ENCODE data around the gene FIBP. TPM values are rescaled to one million over a fixed set of nuclear protein-coding genes. Genes with fewer than 3 reads are reported as not detected.

The FIBP gene
- polyA plus RNA-seq, 1 donor from 2014 or later = 248 TPM

DNA sequence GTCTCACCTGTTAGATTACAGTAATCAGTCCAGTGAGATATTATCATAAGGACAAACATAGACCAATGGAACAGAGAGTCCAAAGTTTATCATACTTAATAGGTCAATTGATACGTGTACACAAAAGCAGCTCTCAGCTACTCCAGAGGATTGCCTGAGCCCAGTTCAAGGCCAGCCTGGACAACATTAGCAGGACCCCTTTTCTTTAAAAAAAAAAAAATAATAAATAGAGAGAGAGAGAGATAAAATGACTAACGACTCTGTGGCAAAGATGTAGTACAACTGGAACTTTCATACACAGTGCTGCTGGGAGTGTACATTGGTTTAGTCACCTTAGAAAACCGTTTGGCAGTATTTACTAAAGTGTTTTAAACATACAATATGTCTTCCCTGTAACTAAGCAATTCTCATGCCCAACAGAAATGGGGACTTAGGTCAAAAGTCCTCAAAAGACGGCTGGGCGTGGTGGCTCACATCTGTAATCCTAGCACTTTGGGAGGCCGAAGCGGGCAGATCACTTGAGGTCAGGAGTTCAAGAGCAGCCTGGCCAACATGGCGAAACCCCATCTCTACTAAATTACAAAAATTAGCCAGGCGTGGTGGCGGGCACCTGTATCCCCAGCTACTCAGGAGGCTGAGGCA lies 43.9 kb downstream of the FIBP start:
- no peaks in the 10 kb centered on the region for H3F3A ChIP-seq (ENCODE audit: insufficient read depth, low read length, poor library complexity, severe bottlenecking)
- no peaks in the 10 kb centered on the region for H3K27me3 ChIP-seq (ENCODE audit: insufficient read depth, low read depth, low read length)

DNA sequence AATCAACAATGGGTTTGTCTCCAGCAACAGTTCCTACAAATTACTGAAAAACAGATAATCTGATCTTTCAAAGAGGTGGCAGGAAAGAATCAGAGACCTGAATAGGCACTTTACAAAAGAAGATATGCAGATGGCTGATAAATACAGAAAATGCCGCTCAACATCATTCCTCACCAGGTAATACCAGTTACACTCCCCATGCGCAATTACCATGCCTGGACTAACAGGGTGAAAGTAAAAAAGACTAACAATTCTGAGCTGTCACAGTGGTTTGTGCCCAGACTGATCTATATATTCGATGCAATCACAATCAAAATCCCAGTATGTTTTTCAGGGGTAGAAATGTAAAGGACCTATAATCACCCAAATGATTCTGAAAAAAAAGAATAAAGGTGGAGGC lies 44.5 kb downstream of the FIBP start:
- Histone ChIP-seq H3K9me3 (ENCODE audit: low read length) (no peaks in the 10 kb centered on the region), H3K79me2 (replicated peaks; ENCODE audit: insufficient read depth, low read length) (no peaks in the 10 kb centered on the region), H3K4me3 (ENCODE audit: low read length) (no peak overlapping the region), H3K4me2 (ENCODE audit: low read length) (no peak overlapping the region), H4K20me1 (ENCODE audit: insufficient read depth) (no peaks in the 10 kb centered on the region), H3K36me3 (ENCODE audit: insufficient read depth, low read length) (no peaks in the 10 kb centered on the region), H2AFZ (ENCODE audit: low read depth, low read length) (no peak overlapping the region), H3K9me2 (ENCODE audit: insufficient read depth, low read length) (no peaks in the 10 kb centered on the region), H3K27me3 (ENCODE audit: insufficient read depth, low read depth, low read length) (no peaks in the 10 kb centered on the region), H3K27ac (ENCODE audit: low read length) (no peak overlapping the region), H3K9ac (ENCODE audit: low read length) (no peak overlapping the region), H3F3A (ENCODE audit: insufficient read depth, low read length, poor library complexity, severe bottlenecking) (no peaks in the 10 kb centered on the region)
- TF ChIP-seq, protein P1, sequence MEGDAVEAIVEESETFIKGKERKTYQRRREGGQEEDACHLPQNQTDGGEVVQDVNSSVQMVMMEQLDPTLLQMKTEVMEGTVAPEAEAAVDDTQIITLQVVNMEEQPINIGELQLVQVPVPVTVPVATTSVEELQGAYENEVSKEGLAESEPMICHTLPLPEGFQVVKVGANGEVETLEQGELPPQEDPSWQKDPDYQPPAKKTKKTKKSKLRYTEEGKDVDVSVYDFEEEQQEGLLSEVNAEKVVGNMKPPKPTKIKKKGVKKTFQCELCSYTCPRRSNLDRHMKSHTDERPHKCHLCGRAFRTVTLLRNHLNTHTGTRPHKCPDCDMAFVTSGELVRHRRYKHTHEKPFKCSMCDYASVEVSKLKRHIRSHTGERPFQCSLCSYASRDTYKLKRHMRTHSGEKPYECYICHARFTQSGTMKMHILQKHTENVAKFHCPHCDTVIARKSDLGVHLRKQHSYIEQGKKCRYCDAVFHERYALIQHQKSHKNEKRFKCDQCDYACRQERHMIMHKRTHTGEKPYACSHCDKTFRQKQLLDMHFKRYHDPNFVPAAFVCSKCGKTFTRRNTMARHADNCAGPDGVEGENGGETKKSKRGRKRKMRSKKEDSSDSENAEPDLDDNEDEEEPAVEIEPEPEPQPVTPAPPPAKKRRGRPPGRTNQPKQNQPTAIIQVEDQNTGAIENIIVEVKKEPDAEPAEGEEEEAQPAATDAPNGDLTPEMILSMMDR (IDR thresholded peaks at IDR 0.05; ENCODE audit: poor library complexity, severe bottlenecking) = no peak
- TF ChIP-seq EP300 (conservative IDR thresholded peaks at IDR 0.05; ENCODE audit: poor library complexity, severe bottlenecking) = no peak
- TF ChIP-seq SMC3 (conservative IDR thresholded peaks at IDR 0.05; ENCODE audit: poor library complexity) = no peak
- no peak for TF ChIP-seq EZH2 (IDR thresholded peaks at IDR 0.05; ENCODE audit: borderline replicate concordance, insufficient read depth, low read length, poor library complexity, severe bottlenecking)
- no peak for TF ChIP-seq TAF1 (IDR thresholded peaks at IDR 0.05; ENCODE audit: low read depth)
- no peak for TF ChIP-seq RAD21 (conservative IDR thresholded peaks at IDR 0.05)
- TF ChIP-seq MXI1 (conservative IDR thresholded peaks at IDR 0.05; ENCODE audit: poor library complexity, severe bottlenecking) = no peak
- TF ChIP-seq, protein P2, sequence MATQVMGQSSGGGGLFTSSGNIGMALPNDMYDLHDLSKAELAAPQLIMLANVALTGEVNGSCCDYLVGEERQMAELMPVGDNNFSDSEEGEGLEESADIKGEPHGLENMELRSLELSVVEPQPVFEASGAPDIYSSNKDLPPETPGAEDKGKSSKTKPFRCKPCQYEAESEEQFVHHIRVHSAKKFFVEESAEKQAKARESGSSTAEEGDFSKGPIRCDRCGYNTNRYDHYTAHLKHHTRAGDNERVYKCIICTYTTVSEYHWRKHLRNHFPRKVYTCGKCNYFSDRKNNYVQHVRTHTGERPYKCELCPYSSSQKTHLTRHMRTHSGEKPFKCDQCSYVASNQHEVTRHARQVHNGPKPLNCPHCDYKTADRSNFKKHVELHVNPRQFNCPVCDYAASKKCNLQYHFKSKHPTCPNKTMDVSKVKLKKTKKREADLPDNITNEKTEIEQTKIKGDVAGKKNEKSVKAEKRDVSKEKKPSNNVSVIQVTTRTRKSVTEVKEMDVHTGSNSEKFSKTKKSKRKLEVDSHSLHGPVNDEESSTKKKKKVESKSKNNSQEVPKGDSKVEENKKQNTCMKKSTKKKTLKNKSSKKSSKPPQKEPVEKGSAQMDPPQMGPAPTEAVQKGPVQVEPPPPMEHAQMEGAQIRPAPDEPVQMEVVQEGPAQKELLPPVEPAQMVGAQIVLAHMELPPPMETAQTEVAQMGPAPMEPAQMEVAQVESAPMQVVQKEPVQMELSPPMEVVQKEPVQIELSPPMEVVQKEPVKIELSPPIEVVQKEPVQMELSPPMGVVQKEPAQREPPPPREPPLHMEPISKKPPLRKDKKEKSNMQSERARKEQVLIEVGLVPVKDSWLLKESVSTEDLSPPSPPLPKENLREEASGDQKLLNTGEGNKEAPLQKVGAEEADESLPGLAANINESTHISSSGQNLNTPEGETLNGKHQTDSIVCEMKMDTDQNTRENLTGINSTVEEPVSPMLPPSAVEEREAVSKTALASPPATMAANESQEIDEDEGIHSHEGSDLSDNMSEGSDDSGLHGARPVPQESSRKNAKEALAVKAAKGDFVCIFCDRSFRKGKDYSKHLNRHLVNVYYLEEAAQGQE (IDR thresholded peaks at IDR 0.05; ENCODE audit: borderline replicate concordance) = no peak
- no peak for TF ChIP-seq POLR2AphosphoS5 (IDR thresholded peaks at IDR 0.05)

More for the DNA sequence above, 43.9 kb downstream of the FIBP start:
- H3K79me2 ChIP-seq (replicated peaks; ENCODE audit: insufficient read depth, low read length) = no peaks in the 10 kb centered on the region
- no peak for TF ChIP-seq MXI1 (conservative IDR thresholded peaks at IDR 0.05; ENCODE audit: poor library complexity, severe bottlenecking)
- TF ChIP-seq, protein P2 (IDR thresholded peaks at IDR 0.05; ENCODE audit: borderline replicate concordance) = no peak
- no peaks in the 10 kb centered on the region for H4K20me1 ChIP-seq (ENCODE audit: insufficient read depth)
- H3K4me2 ChIP-seq (ENCODE audit: low read length) = no peak overlapping the region
- H3K9me3 ChIP-seq (ENCODE audit: low read length) = no peaks in the 10 kb centered on the region
- H3K9me2 ChIP-seq (ENCODE audit: insufficient read depth, low read length) = no peaks in the 10 kb centered on the region
- H3K4me3 ChIP-seq (ENCODE audit: low read length) = no peak overlapping the region
- H3K36me3 ChIP-seq (ENCODE audit: insufficient read depth, low read length) = no peaks in the 10 kb centered on the region
- H3K9ac ChIP-seq (ENCODE audit: low read length) = no peak overlapping the region
- no peak overlapping the region for H2AFZ ChIP-seq (ENCODE audit: low read depth, low read length)
- H3K27ac ChIP-seq (ENCODE audit: low read length) = no peak overlapping the region

Measured in neural cell (in vitro differentiated cells).